Keratinocyte (primary cell): Measurements from ENCODE around the gene SNX7. TPM values are rescaled to one million over a fixed set of nuclear protein-coding genes. Genes with fewer than 3 reads are reported as not detected.

Source experiments
- DNase-seq: peaks from one replicate; pipeline ENCODE4 v3.0.0-alpha.2; 2011; ENCODE audit warnings: low read depth, missing footprints, low spot score
- FAIRE-seq: peaks from 2 replicates; lab custom pipeline; 2011; peaks lifted over from hg19 to GRCh38; lab: Jason Lieb, UNC
- H2AFZ ChIP-seq: 2 replicates; pipeline ENCODE4 v1.6.0; 2012; ENCODE audit warnings: low read length, control low read depth, inconsistent platforms; ENCODE audit not compliant: control insufficient read depth
- H3K27ac ChIP-seq: 2 replicates; pipeline ENCODE4 v1.5.1; 2011; ENCODE audit warnings: low read length; ENCODE audit not compliant: control insufficient read depth, insufficient read depth
- H3K27me3 ChIP-seq: 3 replicates; pipeline ENCODE4 v1.6.0; 2011; ENCODE audit warnings: low read length; ENCODE audit not compliant: control insufficient read depth, insufficient read depth; ENCODE audit errors: extremely low read depth
- H3K36me3 ChIP-seq, 2 experiments: 2 replicates in 1 of 2; 3 replicates in 1 of 2; pipeline ENCODE4 v1.5.1; 2011; ENCODE audit warnings: low read length in 2 of 2, mild to moderate bottlenecking in 1 of 2; ENCODE audit not compliant: control insufficient read depth in 2 of 2, insufficient read depth in 2 of 2; ENCODE audit errors: extremely low read depth in 1 of 2
- H3K4me1 ChIP-seq: 3 replicates; pipeline ENCODE4 v1.5.1; 2011; ENCODE audit warnings: low read length; ENCODE audit not compliant: control insufficient read depth, insufficient read depth; ENCODE audit errors: extremely low read depth
- H3K4me2 ChIP-seq: 3 replicates; pipeline ENCODE4 v1.6.0; 2011; ENCODE audit warnings: low read depth, low read length; ENCODE audit not compliant: control insufficient read depth, insufficient read depth; ENCODE audit errors: extremely low read depth
- H3K4me3 ChIP-seq, 3 experiments: fragments of 200-600 bp in 1 of 3; sonication (generic) in 1 of 3; 2 replicates in 2 of 3; 3 replicates in 1 of 3; pipeline ENCODE4 v1.5.1; 2011 to 2016; ENCODE audit warnings: low read length in 3 of 3, mild to moderate bottlenecking in 3 of 3, control low read depth in 2 of 3, inconsistent platforms in 1 of 3, low read depth in 1 of 3, mixed read lengths in 1 of 3, mixed run types in 1 of 3, moderate library complexity in 1 of 3; ENCODE audit not compliant: control insufficient read depth in 2 of 3, insufficient read depth in 2 of 3; ENCODE audit errors: extremely low read depth in 1 of 3
- H3K79me2 ChIP-seq: 2 replicates; pipeline ENCODE4 v1.6.0; 2012; ENCODE audit warnings: low read length; ENCODE audit not compliant: control insufficient read depth, insufficient read depth
- H3K9ac ChIP-seq: 3 replicates; pipeline ENCODE4 v1.6.0; 2011; ENCODE audit warnings: low read length; ENCODE audit not compliant: control insufficient read depth, insufficient read depth; ENCODE audit errors: extremely low read depth
- H3K9me1 ChIP-seq: 3 replicates; pipeline ENCODE4 v1.6.0; 2011; ENCODE audit warnings: low read length; ENCODE audit not compliant: control insufficient read depth, insufficient read depth; ENCODE audit errors: extremely low read depth
- H3K9me3 ChIP-seq: 2 replicates; pipeline ENCODE4 v1.5.1; 2012; ENCODE audit warnings: low read depth, low read length; ENCODE audit not compliant: control insufficient read depth
- H4K20me1 ChIP-seq: 3 replicates; pipeline ENCODE4 v1.6.0; 2011; ENCODE audit warnings: low read length; ENCODE audit not compliant: control insufficient read depth, insufficient read depth; ENCODE audit errors: extremely low read depth
- CTCF ChIP-seq, 3 experiments: IDR thresholded peaks in 1 of 3; conservative IDR thresholded peaks in 1 of 3; optimal IDR thresholded peaks in 1 of 3; 2 replicates in 2 of 3; 3 replicates in 1 of 3; pipeline versions ENCODE3 to v1.5.1; 2011; ENCODE audit warnings: low read length in 3 of 3, mild to moderate bottlenecking in 3 of 3, moderate library complexity in 2 of 3, control low read depth in 1 of 3, inconsistent platforms in 1 of 3; ENCODE audit not compliant: insufficient read depth in 2 of 3; ENCODE audit errors: extremely low read depth in 1 of 3
- EZH2 ChIP-seq: IDR thresholded peaks from one replicate; pipeline ENCODE4 v1.6.1; 2012; ENCODE audit warnings: inconsistent platforms, mild to moderate bottlenecking, low read length, moderate library complexity
- dilution Hi-C: fragments of 300-500 bp; cut with MboI; formaldehyde crosslinking; loops from one replicate; pipeline ENCODE4 v1.7.0; 2020; ENCODE audit warnings: low sequenced_read_pairs; ENCODE audit not compliant: extremely low pct_ligation_motif_present
- polyA plus RNA-seq, 5 experiments: library from polyadenylated mRNA; depleted of rRNA in 3 of 5; stranded (reverse) in 3 of 5; stranded (forward) in 1 of 5; unstranded in 1 of 5; fragments of >200 nt; gene quantifications; 1 replicate in 1 of 5; 2 replicates in 3 of 5; 3 replicates in 1 of 5; pipeline versions ENCODE4 v1.2.1 to v1.2.3, GENCODE V29; 2011 to 2012; ENCODE audit warnings: missing spikeins in 2 of 5, low read depth in 1 of 5, low replicate concordance in 1 of 5

Gene SNX7
- polyA plus RNA-seq, 1 donor (not counting 4 experiments of a cell fraction or from before 2014, with no cell fraction given), result 50.5 TPM

GRCh38 chr1:98764485-98764884 is 103.0 kb downstream of the SNX7 start:
- no peaks in the 10 kb centered on the region for H3K27me3 ChIP-seq
- DNase-seq, result no peak
- H3K9ac ChIP-seq, result no peak overlapping the region
- H3K9me3 ChIP-seq, result no peaks in the 10 kb centered on the region
- no peaks in the 10 kb centered on the region for H3K36me3 ChIP-seq
- dilution Hi-C loops, result no loop called here
- H3K4me2 ChIP-seq, result no peak overlapping the region
- FAIRE-seq, result no peak
- TF ChIP-seq CTCF (optimal IDR thresholded peaks at IDR 0.05 in 1 of 3, IDR thresholded peaks at IDR 0.05 in 1 of 3, conservative IDR thresholded peaks at IDR 0.05 in 1 of 3; ENCODE audit: extremely low read depth in 1 of 3, insufficient read depth in 2 of 3, low read length in 3 of 3) (no peak), EZH2 (no peak)
- H3K27ac ChIP-seq, result no peak overlapping the region
- H3K79me2 ChIP-seq, result no peaks in the 10 kb centered on the region
- no peaks in the 10 kb centered on the region for H3K9me1 ChIP-seq
- H2AFZ ChIP-seq, result no peak overlapping the region
- H3K4me3 ChIP-seq, result no peak overlapping the region
- H4K20me1 ChIP-seq, result no peaks in the 10 kb centered on the region
- H3K4me1 ChIP-seq, result no peaks in the 10 kb centered on the region

GRCh38 chr1:98766255-98766654 is 104.7 kb downstream of the SNX7 start:
- no peaks in the 10 kb centered on the region for H3K36me3 ChIP-seq
- no peak for FAIRE-seq

More at GRCh38 chr1:98766255-98766654, 104.7 kb downstream of the SNX7 start:
- no peaks in the 10 kb centered on the region for H4K20me1 ChIP-seq
- H3K27ac ChIP-seq, result no peak overlapping the region
- TF ChIP-seq CTCF (optimal IDR thresholded peaks at IDR 0.05 in 1 of 3, IDR thresholded peaks at IDR 0.05 in 1 of 3, conservative IDR thresholded peaks at IDR 0.05 in 1 of 3; ENCODE audit: extremely low read depth in 1 of 3, insufficient read depth in 2 of 3, low read length in 3 of 3), result no peak
- no peak for TF ChIP-seq EZH2
- H3K9ac ChIP-seq, result no peak overlapping the region
- no peaks in the 10 kb centered on the region for H3K4me1 ChIP-seq
- dilution Hi-C loops, result no loop called here
- H3K9me3 ChIP-seq, result no peaks in the 10 kb centered on the region
- H3K27me3 ChIP-seq, result no peaks in the 10 kb centered on the region
- H2AFZ ChIP-seq, result no peak overlapping the region
- H3K9me1 ChIP-seq, result no peaks in the 10 kb centered on the region
- no peak overlapping the region for H3K4me2 ChIP-seq
- H3K79me2 ChIP-seq, result no peaks in the 10 kb centered on the region
- H3K4me3 ChIP-seq, result no peak overlapping the region
- DNase-seq, result no peak
